A549 (cell line): ENCODE measurements around the gene FAM136A. TPM values are rescaled to one million over a fixed set of nuclear protein-coding genes. Genes with fewer than 3 reads are reported as not detected.

ENCODE experiments used
- ATAC-seq, 2 experiments: fragments of 200-7000 bp in 1 of 2; fragments of >200 bp in 1 of 2; cut with Nextera tagmentation in 1 of 2; cut with Tn5 transposase in 1 of 2; 3 replicates each; pipeline versions ENCODE4 v1.8.0 to v1.9.1; 2018 to 2020; ENCODE audit warnings: mild to moderate bottlenecking in 1 of 2, moderate library complexity in 1 of 2
- CTCF ChIA-PET: fragments of 300-600 bp; sonication (Branson Sonifier 250); formaldehyde crosslinking; extraction: SDS; loops from one replicate; lab custom pipeline; 2021; ENCODE audit warnings: antibody characterized with exemption, inconsistent platforms; lab: Yijun Ruan, JAX
- POLR2A ChIA-PET: fragments of 350-600 bp; formaldehyde crosslinking; extraction: SDS; loops from one replicate; lab custom pipeline; 2021; ENCODE audit warnings: antibody characterized with exemption, inconsistent platforms; lab: Yijun Ruan, JAX
- DNase-seq, 2 experiments: peaks; one replicate each; pipeline versions ENCODE4 v3.0.0 to v3.0.0-alpha.2; 2011 to 2016; ENCODE audit warnings: low read depth in 1 of 2, low spot score in 1 of 2
- FAIRE-seq: peaks from 2 replicates; lab custom pipeline; 2011; peaks lifted over from hg19 to GRCh38; lab: Jason Lieb, UNC
- H3K27ac ChIP-seq, 2 experiments: fragments of >200 bp; sonication (Bioruptor Twin); formaldehyde crosslinking; 3 replicates each; pipeline ENCODE4 v1.5.1; 2016 to 2017
- H3K4me1 ChIP-seq: fragments of >200 bp; sonication (Bioruptor Twin); formaldehyde crosslinking; 3 replicates; pipeline ENCODE4 v1.6.1; 2016
- H3K4me2 ChIP-seq: fragments of >200 bp; sonication (Bioruptor Twin); formaldehyde crosslinking; 3 replicates; pipeline ENCODE4 v1.6.1; 2016
- H3K4me3 ChIP-seq: fragments of >200 bp; sonication (Bioruptor Twin); formaldehyde crosslinking; 3 replicates; pipeline ENCODE4 v1.5.1; 2016
- H3K9me3 ChIP-seq: fragments of >200 bp; sonication (Bioruptor Twin); formaldehyde crosslinking; 3 replicates; pipeline ENCODE4 v1.6.1; 2016
- CBX2 ChIP-seq: fragments of 200-600 bp; sonication (generic); IDR thresholded peaks from 2 replicates; pipeline ENCODE4 v1.6.1; 2016; ENCODE audit warnings: low read depth, mild to moderate bottlenecking, borderline replicate concordance
- CBX8 ChIP-seq: fragments of 200-600 bp; sonication (generic); IDR thresholded peaks from 2 replicates; pipeline ENCODE4 v1.6.1; 2016
- CHD2 ChIP-seq: fragments of 150-350 bp; IDR thresholded peaks from 2 replicates; pipeline ENCODE4 v1.6.1; 2014; ENCODE audit warnings: low read length; ENCODE audit not compliant: partially characterized antibody
- EHMT2 ChIP-seq: fragments of 200-600 bp; sonication (generic); IDR thresholded peaks from 2 replicates; pipeline ENCODE4 v1.6.1; 2016; ENCODE audit warnings: antibody characterized with exemption, low read depth, mild to moderate bottlenecking, moderate library complexity
- FOSL2 ChIP-seq, 2 experiments: fragments of 450-650 bp in 1 of 2; fragments of >200 bp in 1 of 2; sonication (Bioruptor Twin) in 1 of 2; formaldehyde crosslinking; IDR thresholded peaks; 2 replicates each; pipeline versions ENCODE4 v1.5.0 to v1.6.1; 2016 to 2020; ENCODE audit warnings: mild to moderate bottlenecking in 1 of 2, moderate library complexity in 1 of 2
- HOXB13 ChIP-seq: fragments of 250-450 bp; sonication (Bioruptor Pico); IDR thresholded peaks from 2 replicates; pipeline ENCODE4 v1.5.0; 2020; ENCODE audit warnings: low read depth, mild to moderate bottlenecking, moderate library complexity
- JUN ChIP-seq, 2 experiments: fragments of >200 bp; sonication (Bioruptor Twin); formaldehyde crosslinking; IDR thresholded peaks; 2 replicates in 1 of 2; 3 replicates in 1 of 2; pipeline ENCODE4 v1.6.1; 2016 to 2017
- KDM1A ChIP-seq: fragments of 200-600 bp; sonication (generic); IDR thresholded peaks from 2 replicates; pipeline ENCODE4 v1.6.1; 2016; ENCODE audit warnings: low read depth, mild to moderate bottlenecking
- NFE2L2 ChIP-seq: fragments of 150-350 bp; conservative IDR thresholded peaks from 2 replicates; pipeline ENCODE4 v1.6.1; 2014; ENCODE audit warnings: low read length
- NR3C1 ChIP-seq: fragments of >200 bp; sonication (Bioruptor Twin); formaldehyde crosslinking; IDR thresholded peaks from 3 replicates; pipeline ENCODE4 v1.6.1; 2017
- PHF8 ChIP-seq: fragments of 200-600 bp; sonication (generic); IDR thresholded peaks from 2 replicates; pipeline ENCODE4 v1.6.1; 2016; ENCODE audit warnings: low read depth, mild to moderate bottlenecking, antibody characterized with exemption, moderate library complexity, borderline replicate concordance
- POLR2AphosphoS2 ChIP-seq: conservative IDR thresholded peaks from 2 replicates; pipeline ENCODE4 v1.6.1; 2012; ENCODE audit warnings: low read length, improper control_type of control experiment, inconsistent platforms
- RAD21 ChIP-seq, 2 experiments: fragments of >200 bp in 1 of 2; sonication (Bioruptor Twin) in 1 of 2; formaldehyde crosslinking in 1 of 2; IDR thresholded peaks in 1 of 2; conservative IDR thresholded peaks in 1 of 2; 2 replicates in 1 of 2; 3 replicates in 1 of 2; pipeline ENCODE4 v1.6.1; 2012 to 2018; ENCODE audit warnings: inconsistent platforms in 1 of 2
- RCOR1 ChIP-seq: fragments of 150-350 bp; IDR thresholded peaks from 2 replicates; pipeline ENCODE4 v1.6.1; 2014; ENCODE audit warnings: antibody characterized with exemption, low read length, low read depth
- SMC3 ChIP-seq: fragments of >200 bp; sonication (Bioruptor Twin); formaldehyde crosslinking; IDR thresholded peaks from 3 replicates; pipeline ENCODE4 v1.6.1; 2018; ENCODE audit warnings: inconsistent platforms
- SREBF2 ChIP-seq: fragments of 450-650 bp; IDR thresholded peaks from 2 replicates; pipeline ENCODE4 v1.6.1; 2014; ENCODE audit warnings: mild to moderate bottlenecking, moderate library complexity
- TFCP2L1 ChIP-seq: fragments of 250-450 bp; sonication (Bioruptor Pico); IDR thresholded peaks from 2 replicates; pipeline ENCODE4 v1.5.0; 2021; ENCODE audit warnings: mild to moderate bottlenecking
- ZNF302 ChIP-seq: fragments of 250-450 bp; sonication (Bioruptor Pico); IDR thresholded peaks from 2 replicates; pipeline ENCODE4 v1.9.0; 2021; ENCODE audit warnings: inconsistent platforms, mild to moderate bottlenecking, moderate library complexity
- WGBS: methylation state at CpG from one replicate; pipeline ENCODE4 v1.1.6; 2017; ENCODE audit errors: missing lambda C conversion rate; 5-methylcytosine and 5-hydroxymethylcytosine counted together
- polyA plus RNA-seq, 4 experiments: library from polyadenylated mRNA; depleted of rRNA in 3 of 4; stranded (reverse); fragments of >200 nt; fragmentation: RNase III in 1 of 4; extraction: RNeasy Plus Mini Kit Qiagen cat#74134 plus additional on column Dnase treatment in 1 of 4; gene quantifications; 2 replicates in 3 of 4; 3 replicates in 1 of 4; pipeline ENCODE4 v1.2.3, GENCODE V29; 2011 to 2017
- TF ChIP-seq, protein P1 (sequence below): fragments of >200 bp; sonication (Bioruptor Twin); formaldehyde crosslinking; IDR thresholded peaks from 2 replicates; pipeline ENCODE4 v1.6.1; 2016
- TF ChIP-seq, protein P2 (sequence below): IDR thresholded peaks from 2 replicates; pipeline ENCODE4 v1.6.1; 2012
- TF ChIP-seq, protein P3 (sequence below): fragments of 450-650 bp; IDR thresholded peaks from 2 replicates; pipeline ENCODE4 v1.6.1; 2014; ENCODE audit warnings: antibody characterized with exemption
- TF ChIP-seq, protein P4 (sequence below): fragments of >200 bp; sonication (Bioruptor Twin); formaldehyde crosslinking; IDR thresholded peaks from 3 replicates; pipeline ENCODE4 v1.5.1; 2016
- TF ChIP-seq, protein P5 (sequence below): fragments of >200 bp; sonication (Bioruptor Twin); formaldehyde crosslinking; IDR thresholded peaks from 3 replicates; pipeline ENCODE4 v1.6.1; 2016

FAM136A gene
- polyA plus RNA-seq, 2 of the 4 experiments (the other 2 are of a cell fraction), result 117 to 119 TPM

DNA sequence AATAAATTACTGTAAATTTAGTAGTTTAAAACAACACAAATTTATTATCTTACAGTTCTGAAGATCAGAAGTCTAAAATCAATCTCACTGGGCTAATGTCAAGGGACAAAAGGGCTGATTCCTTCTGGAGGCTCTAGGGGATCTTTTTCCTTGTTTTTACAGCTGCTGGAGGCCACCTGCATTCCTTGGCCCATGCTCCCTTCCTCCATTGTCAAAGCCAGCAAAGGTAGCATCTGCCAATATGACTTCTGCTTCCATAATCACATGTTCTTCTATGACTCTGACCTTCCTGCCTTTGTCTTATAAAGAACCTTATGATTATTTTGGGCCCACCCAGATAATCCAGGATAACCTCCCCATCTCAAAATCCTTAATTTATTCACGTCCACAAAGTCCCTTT lies 46.0 kb upstream of the FAM136A start:
- Histone ChIP-seq H3K4me2 (no peak overlapping the region), H3K4me3 (no peak overlapping the region), H3K27ac (no peak overlapping the region), H3K4me1 (peaks cover 9% of the 10 kb centered on the region; the same call in 1 of the 3 replicates), H3K9me3 (no peaks in the 10 kb centered on the region)
- POLR2A ChIA-PET, result no interaction called here
- TF ChIP-seq ZNF302 (no peak), PHF8 (0 out of 2 replicates have a peak, but pooled peaks have one; percentile 1)
- ATAC-seq (no peak), FAIRE-seq (no peak), DNase-seq (no peak)
- WGBS, result 36% methylated on average over 1 of the region's 1 CpG
- CTCF ChIA-PET, result interaction anchor here (1.4 to 4.1 kb wide), 2 partner anchors 270 to 296 kb away, joined by 3 to 20 read pairs; no protein-coding TSS in a partner anchor

DNA sequence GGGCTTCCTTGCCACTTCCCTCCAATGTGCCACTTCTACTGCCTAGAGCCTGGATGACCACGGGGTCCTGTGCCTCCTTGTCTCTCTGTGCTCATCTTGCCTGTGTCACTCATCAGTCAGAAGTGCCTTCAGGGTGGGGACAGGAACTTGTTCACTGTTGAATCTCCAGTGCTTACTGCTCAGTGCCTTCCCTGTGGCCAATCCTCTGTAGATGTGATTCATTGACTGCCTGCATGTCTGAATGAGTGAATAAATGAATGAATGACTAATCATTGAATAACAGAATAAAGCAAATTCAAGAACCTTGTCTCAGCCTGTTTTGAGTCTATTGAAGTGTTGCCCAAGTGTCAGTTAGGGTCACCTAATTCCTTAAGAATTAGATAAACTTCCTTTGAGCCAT lies 42.3 kb upstream of the FAM136A start:
- no peak overlapping the region for H3K4me3 ChIP-seq
- TF ChIP-seq FOSL2 (IDR thresholded peaks at IDR 0.05) (no peak), FOSL2 (CRISPR knock-in tag; IDR thresholded peaks at IDR 0.05) (peak; percentile 35; the same call in 1 of the 2 replicates)
- TF ChIP-seq, protein P1, sequence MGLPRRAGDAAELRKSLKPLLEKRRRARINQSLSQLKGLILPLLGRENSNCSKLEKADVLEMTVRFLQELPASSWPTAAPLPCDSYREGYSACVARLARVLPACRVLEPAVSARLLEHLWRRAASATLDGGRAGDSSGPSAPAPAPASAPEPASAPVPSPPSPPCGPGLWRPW, result no peak
- TF ChIP-seq, all 56 proteins: peak for 1
- ChIA-PET CTCF (interaction anchor here (4.7 to 10.0 kb wide), 3 partner anchors 13 to 302 kb away, joined by 80 to 202 read pairs (median 83); no protein-coding TSS in a partner anchor), POLR2A (no interaction called here)
- peak; percentile 33 to 38; a peak in 2 of 6 replicates for ATAC-seq
- Histone ChIP-seq H3K9me3 (no peaks in the 10 kb centered on the region), H3K4me1 (peaks cover 9% of the 10 kb centered on the region; the same call in 1 of the 3 replicates), H3K27ac (peak overlapping the region in 1 of 2 experiments; percentile 19; a peak in 1 of 6 replicates), H3K4me2 (0 out of 3 replicates have a peak overlapping the region, but pooled peaks have one; percentile 20)
- FAIRE-seq, result peak; percentile 23
- 0% methylated on average over 1 of the region's 1 CpG for WGBS
- DNase-seq, result no peak

DNA sequence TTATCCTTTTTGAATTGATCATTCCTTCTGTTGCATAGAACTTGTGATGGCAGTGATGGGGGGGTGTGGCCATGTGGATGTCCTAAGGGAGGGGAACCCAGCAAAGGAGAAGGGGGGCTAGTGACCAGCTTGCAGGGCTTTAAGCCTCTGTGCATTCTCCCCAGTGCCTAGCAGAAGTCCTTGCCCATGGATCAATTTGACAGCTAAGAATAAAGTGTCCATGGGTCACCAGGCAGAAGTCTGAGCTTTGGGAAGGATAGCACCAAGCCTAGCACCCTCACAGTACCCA lies 39.6 kb upstream of the FAM136A start:
- POLR2A ChIA-PET, result interaction anchor here (0.8 kb wide), 1 partner anchor 126 kb away, joined by 3 read pairs; no protein-coding TSS in a partner anchor
- TF ChIP-seq RAD21 (conservative IDR thresholded peaks at IDR 0.05 in 1 of 2, IDR thresholded peaks at IDR 0.05 in 1 of 2) (no peak), KDM1A (no peak), NFE2L2 (no peak)
- Histone ChIP-seq H3K4me3 (no peak overlapping the region), H3K4me2 (no peak overlapping the region), H3K27ac (no peak overlapping the region), H3K4me1 (peaks cover 9% of the 10 kb centered on the region; the same call in 1 of the 3 replicates), H3K9me3 (no peaks in the 10 kb centered on the region)
- ATAC-seq (peak; percentile 3 to 35; a peak in 3 of 6 replicates), FAIRE-seq (no peak), DNase-seq (no peak)
- CTCF ChIA-PET, result interaction anchor here (0.6 to 10.0 kb wide), 45 partner anchors 9 to 522 kb away, joined by 3 to 202 read pairs (median 6); partner anchors contain the start of genes FAM136A and TGFA

DNA sequence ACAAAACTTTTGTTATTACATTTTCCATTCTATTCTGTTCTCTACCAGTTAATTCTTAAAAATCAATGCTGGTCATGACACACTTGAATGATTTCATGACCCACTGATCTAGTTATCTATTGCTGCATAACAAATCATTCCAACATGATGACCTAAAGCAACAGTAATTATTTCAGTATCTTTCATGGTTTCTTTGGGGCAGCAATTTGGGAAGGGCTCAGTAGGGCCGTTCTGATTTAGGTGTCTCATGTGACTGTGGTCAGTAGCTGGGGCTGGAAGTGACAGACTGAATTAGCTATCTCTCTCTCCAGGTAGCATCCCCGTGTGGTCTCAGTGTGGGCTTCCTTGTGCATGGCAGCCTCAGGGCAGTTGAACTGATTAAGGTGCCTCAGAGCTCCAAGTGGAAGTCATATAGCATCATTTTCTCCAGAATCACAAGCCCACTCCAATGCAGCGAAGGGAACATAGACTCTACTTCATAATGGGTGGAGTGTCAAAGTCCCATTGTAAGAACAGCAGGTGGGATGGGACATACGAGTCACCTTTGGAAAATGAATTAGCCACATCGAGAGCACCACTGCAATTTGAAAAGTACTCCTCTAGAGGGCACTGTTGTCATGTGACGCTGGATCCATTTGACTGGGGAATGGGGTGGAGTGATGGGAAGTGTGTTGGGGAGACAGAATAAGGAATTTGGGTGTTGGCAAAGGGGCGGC lies 39.1 kb upstream of the FAM136A start:
- peak; percentile 98 for FAIRE-seq
- CTCF ChIA-PET, result interaction anchor here (0.6 to 10.0 kb wide), 62 partner anchors 10 to 522 kb away, joined by 3 to 202 read pairs (median 5); partner anchors contain the start of genes FAM136A and TGFA
- POLR2A ChIA-PET, result no interaction called here
- TF ChIP-seq, protein P2, sequence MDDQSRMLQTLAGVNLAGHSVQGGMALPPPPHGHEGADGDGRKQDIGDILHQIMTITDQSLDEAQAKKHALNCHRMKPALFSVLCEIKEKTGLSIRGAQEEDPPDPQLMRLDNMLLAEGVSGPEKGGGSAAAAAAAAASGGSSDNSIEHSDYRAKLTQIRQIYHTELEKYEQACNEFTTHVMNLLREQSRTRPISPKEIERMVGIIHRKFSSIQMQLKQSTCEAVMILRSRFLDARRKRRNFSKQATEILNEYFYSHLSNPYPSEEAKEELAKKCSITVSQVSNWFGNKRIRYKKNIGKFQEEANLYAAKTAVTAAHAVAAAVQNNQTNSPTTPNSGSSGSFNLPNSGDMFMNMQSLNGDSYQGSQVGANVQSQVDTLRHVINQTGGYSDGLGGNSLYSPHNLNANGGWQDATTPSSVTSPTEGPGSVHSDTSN, result no peak
- TF ChIP-seq JUN (IDR thresholded peaks at IDR 0.05) (no peak), NR3C1 (no peak), RAD21 (conservative IDR thresholded peaks at IDR 0.05 in 1 of 2, IDR thresholded peaks at IDR 0.05 in 1 of 2) (peak; percentile 97 to 98), RCOR1 (no peak), CHD2 (no peak), EHMT2 (no peak), HOXB13 (no peak), SREBF2 (no peak), SMC3 (peak; percentile 94), CBX2 (no peak), NFE2L2 (no peak), POLR2AphosphoS2 (no peak), TFCP2L1 (CRISPR knock-in tag) (no peak), CBX8 (no peak)
- TF ChIP-seq, protein P3, sequence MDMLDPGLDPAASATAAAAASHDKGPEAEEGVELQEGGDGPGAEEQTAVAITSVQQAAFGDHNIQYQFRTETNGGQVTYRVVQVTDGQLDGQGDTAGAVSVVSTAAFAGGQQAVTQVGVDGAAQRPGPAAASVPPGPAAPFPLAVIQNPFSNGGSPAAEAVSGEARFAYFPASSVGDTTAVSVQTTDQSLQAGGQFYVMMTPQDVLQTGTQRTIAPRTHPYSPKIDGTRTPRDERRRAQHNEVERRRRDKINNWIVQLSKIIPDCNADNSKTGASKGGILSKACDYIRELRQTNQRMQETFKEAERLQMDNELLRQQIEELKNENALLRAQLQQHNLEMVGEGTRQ, result no peak
- TF ChIP-seq, protein P4, sequence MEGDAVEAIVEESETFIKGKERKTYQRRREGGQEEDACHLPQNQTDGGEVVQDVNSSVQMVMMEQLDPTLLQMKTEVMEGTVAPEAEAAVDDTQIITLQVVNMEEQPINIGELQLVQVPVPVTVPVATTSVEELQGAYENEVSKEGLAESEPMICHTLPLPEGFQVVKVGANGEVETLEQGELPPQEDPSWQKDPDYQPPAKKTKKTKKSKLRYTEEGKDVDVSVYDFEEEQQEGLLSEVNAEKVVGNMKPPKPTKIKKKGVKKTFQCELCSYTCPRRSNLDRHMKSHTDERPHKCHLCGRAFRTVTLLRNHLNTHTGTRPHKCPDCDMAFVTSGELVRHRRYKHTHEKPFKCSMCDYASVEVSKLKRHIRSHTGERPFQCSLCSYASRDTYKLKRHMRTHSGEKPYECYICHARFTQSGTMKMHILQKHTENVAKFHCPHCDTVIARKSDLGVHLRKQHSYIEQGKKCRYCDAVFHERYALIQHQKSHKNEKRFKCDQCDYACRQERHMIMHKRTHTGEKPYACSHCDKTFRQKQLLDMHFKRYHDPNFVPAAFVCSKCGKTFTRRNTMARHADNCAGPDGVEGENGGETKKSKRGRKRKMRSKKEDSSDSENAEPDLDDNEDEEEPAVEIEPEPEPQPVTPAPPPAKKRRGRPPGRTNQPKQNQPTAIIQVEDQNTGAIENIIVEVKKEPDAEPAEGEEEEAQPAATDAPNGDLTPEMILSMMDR, result peak; percentile 98
- TF ChIP-seq, protein P5, sequence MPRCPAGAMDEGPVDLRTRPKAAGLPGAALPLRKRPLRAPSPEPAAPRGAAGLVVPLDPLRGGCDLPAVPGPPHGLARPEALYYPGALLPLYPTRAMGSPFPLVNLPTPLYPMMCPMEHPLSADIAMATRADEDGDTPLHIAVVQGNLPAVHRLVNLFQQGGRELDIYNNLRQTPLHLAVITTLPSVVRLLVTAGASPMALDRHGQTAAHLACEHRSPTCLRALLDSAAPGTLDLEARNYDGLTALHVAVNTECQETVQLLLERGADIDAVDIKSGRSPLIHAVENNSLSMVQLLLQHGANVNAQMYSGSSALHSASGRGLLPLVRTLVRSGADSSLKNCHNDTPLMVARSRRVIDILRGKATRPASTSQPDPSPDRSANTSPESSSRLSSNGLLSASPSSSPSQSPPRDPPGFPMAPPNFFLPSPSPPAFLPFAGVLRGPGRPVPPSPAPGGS, result no peak

More for the DNA sequence above, 39.1 kb upstream of the FAM136A start:
- Histone ChIP-seq H3K4me3 (no peak overlapping the region), H3K27ac (no peak overlapping the region), H3K4me2 (no peak overlapping the region), H3K9me3 (no peaks in the 10 kb centered on the region), H3K4me1 (peaks cover 9% of the 10 kb centered on the region; the same call in 1 of the 3 replicates)
- WGBS, result 1% methylated on average over 7 of the region's 7 CpGs
- ATAC-seq (peak; percentile 66 to 88; a peak in 5 of 6 replicates), DNase-seq (peak; percentile 60 to 91)
